AG09319 (cell line): ENCODE results near the gene RPS19.

Experiments
- DNase-seq: peaks from one replicate; pipeline ENCODE4 v3.0.0-alpha.2; 2010; ENCODE audit warnings: low read depth; ENCODE audit errors: extremely low read depth
- TF ChIP-seq, protein P1 (sequence below): IDR thresholded peaks from 2 replicates; pipeline ENCODE4 v1.5.1; 2011; ENCODE audit warnings: low read depth, mild to moderate bottlenecking, inconsistent platforms, low read length, moderate library complexity

The RPS19 gene

DNA sequence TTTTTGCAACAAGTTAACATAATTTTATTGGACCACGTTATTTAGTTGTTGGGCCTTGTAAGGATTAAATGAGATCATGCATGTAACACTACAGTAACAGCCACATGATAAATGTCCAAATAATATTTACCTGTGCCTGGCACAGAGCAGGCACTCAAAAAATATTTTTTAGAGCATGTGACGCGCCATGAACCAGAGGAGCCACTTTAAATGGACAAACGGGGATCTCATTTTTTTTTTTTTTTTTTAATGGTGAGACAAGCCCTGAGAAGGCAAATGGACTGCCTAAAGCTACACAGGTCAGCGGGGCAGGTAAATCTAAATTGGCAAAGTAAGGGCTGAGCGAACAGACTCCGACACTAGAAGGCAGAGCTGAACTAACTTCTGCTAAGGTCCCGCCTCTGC is 840 bp upstream of the RPS19 start:
- no peak for DNase-seq
- TF ChIP-seq, protein P1, sequence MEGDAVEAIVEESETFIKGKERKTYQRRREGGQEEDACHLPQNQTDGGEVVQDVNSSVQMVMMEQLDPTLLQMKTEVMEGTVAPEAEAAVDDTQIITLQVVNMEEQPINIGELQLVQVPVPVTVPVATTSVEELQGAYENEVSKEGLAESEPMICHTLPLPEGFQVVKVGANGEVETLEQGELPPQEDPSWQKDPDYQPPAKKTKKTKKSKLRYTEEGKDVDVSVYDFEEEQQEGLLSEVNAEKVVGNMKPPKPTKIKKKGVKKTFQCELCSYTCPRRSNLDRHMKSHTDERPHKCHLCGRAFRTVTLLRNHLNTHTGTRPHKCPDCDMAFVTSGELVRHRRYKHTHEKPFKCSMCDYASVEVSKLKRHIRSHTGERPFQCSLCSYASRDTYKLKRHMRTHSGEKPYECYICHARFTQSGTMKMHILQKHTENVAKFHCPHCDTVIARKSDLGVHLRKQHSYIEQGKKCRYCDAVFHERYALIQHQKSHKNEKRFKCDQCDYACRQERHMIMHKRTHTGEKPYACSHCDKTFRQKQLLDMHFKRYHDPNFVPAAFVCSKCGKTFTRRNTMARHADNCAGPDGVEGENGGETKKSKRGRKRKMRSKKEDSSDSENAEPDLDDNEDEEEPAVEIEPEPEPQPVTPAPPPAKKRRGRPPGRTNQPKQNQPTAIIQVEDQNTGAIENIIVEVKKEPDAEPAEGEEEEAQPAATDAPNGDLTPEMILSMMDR: no peak

GRCh38 chr19:41860419-41861115 is 512 bp downstream of the RPS19 start:
- DNase-seq: no peak
- TF ChIP-seq, protein P1: no peak

- no peak for DNase-seq
- TF ChIP-seq, protein P1: no peak
Measured at GRCh38 chr19:41861116-41861768, 1.2 kb downstream of the RPS19 start.

GRCh38 chr19:41861846-41862245 is 1.8 kb downstream of the RPS19 start:
- DNase-seq: no peak

GRCh38 chr19:41862445-41862986 is 2.5 kb downstream of the RPS19 start:
- TF ChIP-seq, protein P1: no peak
- DNase-seq: no peak

More at GRCh38 chr19:41861846-41862245, 1.8 kb downstream of the RPS19 start:
- TF ChIP-seq, protein P1: no peak

DNA sequence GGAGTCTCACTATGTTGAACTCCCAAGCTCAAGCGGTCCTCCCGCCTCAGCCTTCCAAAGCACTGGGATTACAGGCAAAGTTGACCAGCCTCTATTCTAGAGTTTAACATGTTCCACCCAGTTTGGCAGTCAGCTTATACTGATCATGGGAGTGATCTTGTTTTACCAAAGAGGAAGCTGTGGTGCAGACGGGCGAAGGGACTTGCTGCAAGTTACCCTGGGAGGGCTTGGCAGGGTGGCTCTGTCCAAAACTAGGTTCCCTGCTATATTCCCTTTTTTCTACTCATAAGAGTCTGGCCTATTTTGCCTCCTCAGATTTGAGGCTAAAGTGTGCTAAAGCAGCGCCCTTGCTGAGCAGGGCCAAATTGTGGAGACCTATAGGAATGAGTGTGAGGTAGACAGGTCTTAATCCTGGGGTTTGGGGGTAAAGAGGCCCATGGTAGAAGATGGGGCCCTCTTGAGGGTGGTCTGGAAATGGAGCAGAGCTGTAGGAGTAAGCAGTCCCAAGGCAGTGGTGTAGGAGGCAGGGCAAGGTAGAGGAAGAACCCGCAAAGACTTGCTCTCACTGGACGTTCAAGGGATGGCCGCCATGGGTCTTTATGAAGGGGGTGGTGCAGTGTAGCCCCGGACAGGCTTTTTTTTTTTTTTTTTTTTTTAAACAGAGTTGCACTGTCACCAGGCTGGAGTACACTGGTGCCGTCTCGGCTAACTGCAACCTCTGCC is 3.3 kb downstream of the RPS19 start:
- TF ChIP-seq, protein P1: no peak
- no peak for DNase-seq
